HEK293 (cell line): ENCODE measurements around the gene FEV.

Experiments
- CTCF ChIA-PET: fragments of 350-600 bp; formaldehyde crosslinking; extraction: SDS; loops from one replicate; lab custom pipeline; 2021; ENCODE audit warnings: antibody characterized with exemption; lab: Yijun Ruan, JAX
- POLR2A ChIA-PET: fragments of 300-600 bp; formaldehyde crosslinking; extraction: SDS; loops from one replicate; lab custom pipeline; 2020; ENCODE audit warnings: antibody characterized with exemption, inconsistent platforms; lab: Yijun Ruan, JAX
- H3K27ac ChIP-seq: fragments of 200-500 bp; sonication (Bioruptor generic); 2 replicates; pipeline ENCODE4 v1.5.1; 2014; ENCODE audit warnings: low read depth, low read length, control low read depth, inconsistent platforms; ENCODE audit errors: extremely low read depth
- H3K36me3 ChIP-seq, 2 experiments: fragments of 200-500 bp in 1 of 2; sonication (Bioruptor generic) in 1 of 2; 1 replicate in 1 of 2; 2 replicates in 1 of 2; pipeline ENCODE4 v1.5.1; 2014 to 2017; ENCODE audit warnings: inconsistent platforms in 2 of 2, low read length in 2 of 2; ENCODE audit not compliant: control insufficient read depth in 2 of 2, insufficient read depth in 1 of 2
- H3K4me1 ChIP-seq: fragments of 200-500 bp; sonication (Bioruptor generic); 2 replicates; pipeline ENCODE4 v1.5.1; 2014; ENCODE audit warnings: mild to moderate bottlenecking, low read length, inconsistent platforms; ENCODE audit not compliant: control insufficient read depth, insufficient read depth
- H3K4me3 ChIP-seq: 2 replicates; pipeline ENCODE4 v1.5.1; 2011; ENCODE audit warnings: low read depth, mild to moderate bottlenecking, control low read depth, low read length, moderate library complexity
- H3K9me3 ChIP-seq: fragments of 200-500 bp; sonication (Bioruptor generic); 2 replicates; pipeline ENCODE4 v1.5.1; 2014; ENCODE audit warnings: low read depth, low read length, inconsistent platforms; ENCODE audit not compliant: control insufficient read depth, insufficient read depth
- EGR2 ChIP-seq: fragments of 450-650 bp; formaldehyde crosslinking; IDR thresholded peaks from 2 replicates; pipeline ENCODE4 v1.5.1; 2016; ENCODE audit warnings: low read depth, missing biosample characterization, missing genetic modification characterization
- GLI4 ChIP-seq: fragments of 450-650 bp; formaldehyde crosslinking; IDR thresholded peaks from 2 replicates; pipeline ENCODE4 v1.5.1; 2016; ENCODE audit warnings: missing biosample characterization, missing genetic modification characterization
- PATZ1 ChIP-seq: fragments of 450-650 bp; formaldehyde crosslinking; IDR thresholded peaks from 2 replicates; pipeline ENCODE4 v1.5.1; 2016; ENCODE audit warnings: missing biosample characterization, missing genetic modification characterization
- WT1 ChIP-seq: fragments of 450-650 bp; formaldehyde crosslinking; IDR thresholded peaks from 2 replicates; pipeline ENCODE4 v1.5.1; 2016; ENCODE audit warnings: missing biosample characterization, missing genetic modification characterization
- ZBTB26 ChIP-seq: fragments of 450-650 bp; formaldehyde crosslinking; optimal IDR thresholded peaks from 2 replicates; pipeline ENCODE3; 2016; ENCODE audit warnings: missing biosample characterization, mild to moderate bottlenecking, missing genetic modification characterization
- ZEB2 ChIP-seq: fragments of 450-650 bp; formaldehyde crosslinking; IDR thresholded peaks from 2 replicates; pipeline ENCODE4 v1.5.1; 2016; ENCODE audit warnings: missing biosample characterization, missing genetic modification characterization
- ZFHX2 ChIP-seq: fragments of 450-650 bp; formaldehyde crosslinking; conservative IDR thresholded peaks from 2 replicates; pipeline ENCODE4 v1.5.1; 2016; ENCODE audit warnings: missing biosample characterization, missing genetic modification characterization
- ZNF211 ChIP-seq: fragments of 450-650 bp; formaldehyde crosslinking; IDR thresholded peaks from 2 replicates; pipeline ENCODE4 v1.5.1; 2016; ENCODE audit warnings: low read depth, missing biosample characterization, missing genetic modification characterization
- ZNF354C ChIP-seq: fragments of 450-650 bp; formaldehyde crosslinking; IDR thresholded peaks from 2 replicates; pipeline ENCODE4 v1.5.1; 2016; ENCODE audit warnings: missing biosample characterization, missing genetic modification characterization, low read depth, borderline replicate concordance
- ZNF513 ChIP-seq: fragments of 450-650 bp; IDR thresholded peaks from 2 replicates; pipeline ENCODE4 v1.5.1; 2018; ENCODE audit warnings: missing biosample characterization, missing genetic modification characterization
- ZNF621 ChIP-seq: fragments of 450-650 bp; formaldehyde crosslinking; IDR thresholded peaks from 2 replicates; pipeline ENCODE4 v1.5.1; 2017; ENCODE audit warnings: missing biosample characterization, missing genetic modification characterization
- ZNF624 ChIP-seq: fragments of 450-650 bp; formaldehyde crosslinking; IDR thresholded peaks from 2 replicates; pipeline ENCODE4 v1.5.1; 2017; ENCODE audit warnings: missing biosample characterization, missing genetic modification characterization
- ZNF747 ChIP-seq: fragments of 450-650 bp; formaldehyde crosslinking; IDR thresholded peaks from 2 replicates; pipeline ENCODE4 v1.5.1; 2016; ENCODE audit warnings: missing biosample characterization, missing genetic modification characterization

The FEV gene

DNA sequence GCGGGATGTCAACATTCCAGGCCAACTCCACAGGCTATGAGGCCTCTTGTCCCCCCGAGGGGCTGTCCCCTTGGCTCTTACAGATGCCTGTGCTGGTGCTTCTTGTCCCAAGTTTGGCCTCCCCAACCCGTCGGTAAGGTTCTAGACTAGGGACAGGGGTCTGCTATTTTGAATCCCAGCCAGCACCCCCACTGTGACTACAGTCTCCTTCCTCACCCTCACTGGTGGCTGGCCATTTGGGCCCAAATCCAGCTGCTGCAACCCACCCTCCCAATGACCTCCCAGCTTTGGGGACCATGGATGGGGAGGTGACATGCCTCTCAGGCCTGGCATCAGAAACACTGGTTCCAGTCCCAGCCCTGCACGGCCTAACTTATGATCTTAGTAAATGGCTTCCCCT is 37.6 kb upstream of the FEV start:
- Histone ChIP-seq H3K27ac (no peak overlapping the region), H3K4me3 (no peak overlapping the region), H3K9me3 (no peaks in the 10 kb centered on the region), H3K4me1 (no peaks in the 10 kb centered on the region), H3K36me3 (no peaks in the 10 kb centered on the region)
- ChIA-PET CTCF (no interaction called here), POLR2A (no interaction called here)
- TF ChIP-seq ZNF354C (tag by site-specific recombination) (no peak), ZNF747 (tag by site-specific recombination) (no peak), WT1 (tag by site-specific recombination) (no peak), ZNF624 (tag by site-specific recombination) (no peak), ZNF513 (tag by site-specific recombination) (no peak)

DNA sequence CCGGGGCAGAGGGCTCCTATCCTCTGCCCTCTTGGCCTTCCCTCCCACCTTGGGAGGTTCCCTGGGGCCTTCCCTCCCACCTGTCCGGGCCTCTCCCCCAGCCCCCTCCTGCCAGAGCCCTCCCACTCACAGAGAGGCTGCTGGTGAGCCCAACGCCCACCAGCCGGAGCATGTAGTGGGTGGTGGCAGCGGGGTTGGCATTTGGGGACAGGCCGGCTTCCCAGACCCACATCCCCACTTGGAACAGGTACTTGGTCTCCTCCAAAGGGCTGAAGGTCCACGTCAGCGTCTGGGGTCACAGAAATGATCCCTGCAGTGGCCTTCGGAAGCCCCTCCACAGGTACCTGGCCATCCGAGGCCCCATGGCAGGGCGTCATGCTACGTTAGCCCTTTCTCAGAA is 37.1 kb upstream of the FEV start:
- H3K27ac ChIP-seq = no peak overlapping the region
- ChIA-PET POLR2A (no interaction called here), CTCF (interaction anchor here (0.6 to 4.0 kb wide), 3 partner anchors 8 to 120 kb away, joined by 3 to 18 read pairs (median 3); no protein-coding TSS in a partner anchor)
- no peaks in the 10 kb centered on the region for H3K9me3 ChIP-seq
- H3K36me3 ChIP-seq = no peaks in the 10 kb centered on the region
- TF ChIP-seq ZFHX2 = peak; percentile 92
- peak; percentile 89 for TF ChIP-seq EGR2 (tag by site-specific recombination)
- no peak for TF ChIP-seq ZEB2 (tag by site-specific recombination)
- no peak overlapping the region for H3K4me3 ChIP-seq
- H3K4me1 ChIP-seq = no peaks in the 10 kb centered on the region

GRCh38 chr2:219021591-219021990 is 36.6 kb upstream of the FEV start:
- no peak for TF ChIP-seq ZNF211 (tag by site-specific recombination)
- no peak for TF ChIP-seq ZNF621 (tag by site-specific recombination)
- no peak for TF ChIP-seq PATZ1 (tag by site-specific recombination)
- TF ChIP-seq GLI4 = no peak
- TF ChIP-seq ZBTB26 (tag by site-specific recombination) = no peak
- Histone ChIP-seq H3K36me3 (no peaks in the 10 kb centered on the region), H3K4me3 (no peak overlapping the region), H3K27ac (no peak overlapping the region), H3K9me3 (no peaks in the 10 kb centered on the region), H3K4me1 (no peaks in the 10 kb centered on the region)
- POLR2A ChIA-PET = no interaction called here
- CTCF ChIA-PET = interaction anchor here (0.6 to 4.0 kb wide), 4 partner anchors 9 to 120 kb away, joined by 3 to 18 read pairs (median 4); no protein-coding TSS in a partner anchor
